Mesenchymal stem cell (in vitro differentiated cells and primary cell): Measurements from ENCODE around the gene CMTM1. TPM values are rescaled to one million over a fixed set of nuclear protein-coding genes. Genes with fewer than 3 reads are reported as not detected.
"Not testable (repeated sequence)": the region's sequence is repeated elsewhere in the genome, so short reads cannot be mapped to it uniquely, and the experiment has no call there.

ENCODE experiments used
- DNase-seq: peaks from one replicate; pipeline ENCODE4 v3.0.0-alpha.2; 2013
- H2AFZ ChIP-seq: one replicate; pipeline ENCODE4 v1.6.1; 2013; ENCODE audit warnings: low read depth, mild to moderate bottlenecking, control low read depth, inconsistent platforms, low read length, moderate library complexity
- H2AK5ac ChIP-seq: 2 replicates; pipeline ENCODE4 v1.6.1; 2013; ENCODE audit warnings: low read length, moderate library complexity, mild to moderate bottlenecking, inconsistent platforms; ENCODE audit not compliant: severe bottlenecking
- H2BK120ac ChIP-seq: one replicate; pipeline ENCODE4 v1.6.1; 2013; ENCODE audit warnings: low read depth, mild to moderate bottlenecking, inconsistent platforms, low read length, moderate library complexity
- H2BK12ac ChIP-seq, 2 experiments: one replicate each; pipeline ENCODE4 v1.6.1; 2013; ENCODE audit warnings: inconsistent platforms in 2 of 2, low read length in 2 of 2, mild to moderate bottlenecking in 2 of 2, moderate library complexity in 2 of 2, control low read depth in 1 of 2
- H2BK15ac ChIP-seq: one replicate; pipeline ENCODE4 v1.6.1; 2013; ENCODE audit warnings: mild to moderate bottlenecking, low read depth, inconsistent platforms; ENCODE audit not compliant: poor library complexity, severe bottlenecking
- H2BK5ac ChIP-seq: 2 replicates; pipeline ENCODE4 v1.6.1; 2013; ENCODE audit warnings: low read depth, mild to moderate bottlenecking, low read length, control low read depth, inconsistent platforms; ENCODE audit not compliant: poor library complexity, severe bottlenecking
- H3K14ac ChIP-seq, 2 experiments: one replicate each; pipeline ENCODE4 v1.6.1; 2013; ENCODE audit warnings: inconsistent platforms in 2 of 2, low read length in 2 of 2, control low read depth in 1 of 2, mild to moderate bottlenecking in 1 of 2, moderate library complexity in 1 of 2
- H3K18ac ChIP-seq, 2 experiments: one replicate each; pipeline ENCODE4 v1.6.1; 2013; ENCODE audit warnings: inconsistent platforms in 2 of 2, low read length in 2 of 2, control low read depth in 1 of 2, low read depth in 1 of 2, mild to moderate bottlenecking in 1 of 2
- H3K23ac ChIP-seq, 2 experiments: one replicate each; pipeline ENCODE4 v1.6.1; 2013; ENCODE audit warnings: inconsistent platforms in 2 of 2, low read length in 2 of 2, mild to moderate bottlenecking in 2 of 2, moderate library complexity in 2 of 2, control low read depth in 1 of 2
- H3K27ac ChIP-seq: 2 replicates; pipeline ENCODE4 v1.5.1; 2013; ENCODE audit warnings: mild to moderate bottlenecking, moderate library complexity, low read length, control low read depth, inconsistent platforms; ENCODE audit not compliant: poor library complexity, severe bottlenecking
- H3K27me3 ChIP-seq, 2 experiments: 2 replicates each; pipeline versions ENCODE4 v1.6.1 to v1.7.0; 2013; ENCODE audit warnings: low read length in 2 of 2, mild to moderate bottlenecking in 2 of 2, moderate library complexity in 2 of 2, control low read depth in 1 of 2, inconsistent platforms in 1 of 2; ENCODE audit not compliant: control insufficient read depth in 1 of 2, insufficient read depth in 1 of 2
- H3K36me3 ChIP-seq, 2 experiments: 2 replicates each; pipeline versions ENCODE4 v1.6.1 to v1.7.0; 2013; ENCODE audit warnings: low read length in 2 of 2, control low read depth in 1 of 2, inconsistent platforms in 1 of 2, low read depth in 1 of 2, mild to moderate bottlenecking in 1 of 2; ENCODE audit not compliant: insufficient read depth in 2 of 2, control insufficient read depth in 1 of 2
- H3K4ac ChIP-seq, 2 experiments: one replicate each; pipeline ENCODE4 v1.6.1; 2013; ENCODE audit warnings: inconsistent platforms in 2 of 2, low read length in 2 of 2, mild to moderate bottlenecking in 2 of 2, moderate library complexity in 2 of 2, control low read depth in 1 of 2, low read depth in 1 of 2
- H3K4me1 ChIP-seq: 2 replicates; pipeline ENCODE4 v1.6.1; 2013; ENCODE audit warnings: low read depth, low read length, control low read depth; ENCODE audit not compliant: control insufficient read depth, insufficient read depth
- H3K4me2 ChIP-seq: 2 replicates; pipeline ENCODE4 v1.6.1; 2013; ENCODE audit warnings: low read length, mild to moderate bottlenecking, inconsistent platforms; ENCODE audit not compliant: poor library complexity, severe bottlenecking
- H3K4me3 ChIP-seq, 2 experiments: 2 replicates each; pipeline versions ENCODE4 v1.5.1 to v1.7.0; 2013; ENCODE audit warnings: low read length in 2 of 2, mild to moderate bottlenecking in 2 of 2, control low read depth in 1 of 2, low read depth in 1 of 2; ENCODE audit not compliant: insufficient read depth in 1 of 2
- H3K79me1 ChIP-seq: replicated peaks from 2 replicates; pipeline ENCODE4 v1.6.1; 2013; ENCODE audit warnings: mild to moderate bottlenecking, control low read depth, low read length, inconsistent platforms; ENCODE audit not compliant: poor library complexity, severe bottlenecking
- H3K9ac ChIP-seq: 2 replicates; pipeline ENCODE4 v1.7.0; 2013; ENCODE audit warnings: mild to moderate bottlenecking, low read length, moderate library complexity
- H3K9me3 ChIP-seq: 2 replicates; pipeline ENCODE4 v1.7.0; 2013; ENCODE audit warnings: mild to moderate bottlenecking, low read length; ENCODE audit not compliant: control insufficient read depth
- H4K8ac ChIP-seq: one replicate; pipeline ENCODE4 v1.6.1; 2013; ENCODE audit warnings: inconsistent platforms, mild to moderate bottlenecking, low read length, moderate library complexity
- H4K91ac ChIP-seq: one replicate; pipeline ENCODE4 v1.6.1; 2013; ENCODE audit warnings: mild to moderate bottlenecking, low read length, inconsistent platforms
- whole genome bisulfite sequencing: methylation state at CpG from one replicate; pipeline ENCODE4 v1.1.7; 2013; ENCODE audit warnings: mixed read lengths; 5-methylcytosine and 5-hydroxymethylcytosine counted together
- small RNA-seq: library from polyadenylated mRNA; stranded (forward); fragments of <200 nt; extraction: miRNeasy Mini kit (QIAGEN cat#:217004); gene quantifications from one replicate; pipeline ENCODE3, GENCODE V24; 2013; ENCODE audit warnings: low read depth

CMTM1 gene

DNA sequence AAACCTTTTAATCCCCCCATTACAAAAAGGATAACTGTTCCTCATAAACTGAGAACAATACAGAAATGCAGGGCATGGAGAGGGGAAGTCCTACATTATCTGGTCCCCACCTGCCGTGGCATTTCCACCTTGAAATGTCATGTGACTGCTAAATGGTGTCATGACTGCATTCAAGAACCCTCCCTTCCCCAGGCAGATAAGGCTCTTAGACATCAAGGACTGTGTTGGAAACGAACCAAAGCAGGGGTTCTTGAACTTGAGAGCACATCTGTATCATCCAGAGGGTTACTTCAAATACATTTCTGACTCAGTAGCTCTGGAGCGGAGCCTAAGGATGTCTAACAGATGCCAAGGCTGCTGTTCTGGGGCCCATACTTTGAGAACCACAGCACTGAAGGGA is 56.6 kb downstream of the CMTM1 start:
- no peak overlapping the region for H3K4me2 ChIP-seq
- H3K36me3 ChIP-seq, result peaks cover 6 to 14% of the 10 kb centered on the region in 2 experiments
- no peak overlapping the region for H2BK15ac ChIP-seq
- no peak overlapping the region for H3K4me3 ChIP-seq
- H3K14ac ChIP-seq, result no peak overlapping the region
- no peak overlapping the region for H3K23ac ChIP-seq
- WGBS, result 69% methylated on average over 3 of the region's 3 CpGs
- H3K4me1 ChIP-seq, result peaks cover 21% of the 10 kb centered on the region
- H3K27me3 ChIP-seq, result no peaks in the 10 kb centered on the region
- no peak overlapping the region for H3K9ac ChIP-seq
- no peak overlapping the region for H2BK120ac ChIP-seq
- no peak overlapping the region for H3K18ac ChIP-seq
- H2AK5ac ChIP-seq, result no peak overlapping the region
- no peak overlapping the region for H3K4ac ChIP-seq
- H2BK12ac ChIP-seq, result no peak overlapping the region
- no peak for DNase-seq
- no peak overlapping the region for H2AFZ ChIP-seq
- H4K8ac ChIP-seq, result no peak overlapping the region
- no peak overlapping the region for H4K91ac ChIP-seq
- H3K27ac ChIP-seq, result no peak overlapping the region
- no peaks in the 10 kb centered on the region for H3K9me3 ChIP-seq
- peaks cover 6% of the 10 kb centered on the region for H3K79me1 ChIP-seq
- H2BK5ac ChIP-seq, result no peak overlapping the region

GRCh38 chr16:66623755-66624154 is 57.5 kb downstream of the CMTM1 start:
- no peak overlapping the region for H2BK12ac ChIP-seq
- H4K8ac ChIP-seq, result no peak overlapping the region
- H3K79me1 ChIP-seq, result peaks cover 6% of the 10 kb centered on the region
- H3K4me3 ChIP-seq, result no peak overlapping the region
- no peak overlapping the region for H2BK120ac ChIP-seq
- H3K18ac ChIP-seq, result no peak overlapping the region
- no peak overlapping the region for H3K4ac ChIP-seq
- H3K9ac ChIP-seq, result no peak overlapping the region
- no peak overlapping the region for H3K4me2 ChIP-seq
- no peak overlapping the region for H3K14ac ChIP-seq
- 85% methylated on average over 2 of the region's 3 CpGs for WGBS
- H2AFZ ChIP-seq, result no peak overlapping the region
- H3K36me3 ChIP-seq, result peaks cover 6 to 14% of the 10 kb centered on the region in 2 experiments
- no peak overlapping the region for H3K23ac ChIP-seq
- H2BK5ac ChIP-seq, result no peak overlapping the region
- no peak for DNase-seq
- no peaks in the 10 kb centered on the region for H3K9me3 ChIP-seq
- H3K4me1 ChIP-seq, result peaks cover 16% of the 10 kb centered on the region
- no peak overlapping the region for H4K91ac ChIP-seq
- no peaks in the 10 kb centered on the region for H3K27me3 ChIP-seq
- no peak overlapping the region for H2AK5ac ChIP-seq
- H2BK15ac ChIP-seq, result no peak overlapping the region
- H3K27ac ChIP-seq, result no peak overlapping the region

DNA sequence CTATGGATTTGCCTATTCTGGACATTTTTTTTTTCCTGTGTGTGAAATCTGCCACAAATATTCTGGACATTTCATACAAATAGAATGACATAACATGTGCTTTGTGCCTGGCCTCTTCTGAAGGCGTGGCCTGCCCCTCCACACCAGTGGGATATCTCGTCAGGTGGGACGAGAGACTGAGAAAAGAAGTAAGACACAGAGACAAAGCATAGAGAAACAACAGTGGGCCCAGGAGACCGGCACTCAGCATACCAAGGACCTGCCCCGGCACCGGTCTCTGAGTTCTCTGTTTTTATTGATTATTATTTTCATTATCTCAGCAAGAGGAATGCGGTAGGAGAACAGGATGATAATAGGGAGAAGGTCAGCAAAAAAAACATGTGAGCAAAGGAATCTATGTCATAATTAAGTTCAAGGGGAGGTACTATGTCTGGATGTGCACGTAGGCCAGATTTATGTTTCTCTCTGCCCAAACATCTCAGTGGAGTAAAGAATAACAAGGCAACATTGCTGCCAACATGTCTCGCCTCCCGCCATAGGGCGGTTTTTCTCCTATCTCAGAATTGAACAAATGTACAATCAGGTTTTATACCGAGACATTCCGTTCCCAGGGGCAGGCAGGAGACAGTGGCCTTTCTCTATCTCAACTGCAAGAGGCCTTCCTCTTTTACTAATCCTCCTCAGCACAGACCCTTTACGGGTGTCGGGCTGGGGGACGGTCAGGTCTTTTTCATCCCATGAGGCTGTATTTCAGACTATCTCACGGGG is 61.6 kb downstream of the CMTM1 start:
- not testable (repeated sequence) for DNase-seq, H2BK15ac ChIP-seq, H3K23ac ChIP-seq, H2BK5ac ChIP-seq, H3K4me3 ChIP-seq, H4K8ac ChIP-seq, H3K27ac ChIP-seq, H4K91ac ChIP-seq, H3K18ac ChIP-seq, H3K27me3 ChIP-seq, H2AFZ ChIP-seq, H2AK5ac ChIP-seq, H3K79me1 ChIP-seq, H3K4ac ChIP-seq, H3K4me1 ChIP-seq, H2BK120ac ChIP-seq, H3K4me2 ChIP-seq, H3K9ac ChIP-seq, H3K9me3 ChIP-seq, H3K14ac ChIP-seq, H2BK12ac ChIP-seq
- peaks cover 0 to 13% of the 10 kb centered on the region in 2 experiments for H3K36me3 ChIP-seq
- 93% methylated on average over 17 of the region's 17 CpGs for WGBS

Small RNAs within 50 kb of the gene (small RNA-seq; reads per million reads assigned to genes)
- not detected for gene CKLF-CMTM1
